Fibroblast of the aortic adventitia (primary cell): ENCODE results near the gene CDC42EP3. TPM values are rescaled to one million over a fixed set of nuclear protein-coding genes. Genes with fewer than 3 reads are reported as not detected.

Source experiments
- DNase-seq: peaks from one replicate; pipeline ENCODE4 v3.0.0-alpha.2; 2010; ENCODE audit warnings: low read depth
- H3K4me3 ChIP-seq: 2 replicates; pipeline ENCODE4 v1.5.1; 2011; ENCODE audit warnings: low read depth, mild to moderate bottlenecking, control low read depth, low read length, moderate library complexity
- total RNA-seq: library from RNA; depleted of rRNA; stranded (reverse); fragments of >200 nt; gene quantifications from 2 replicates; pipeline ENCODE4 v1.2.3, GENCODE V29; 2012; ENCODE audit warnings: low replicate concordance
- TF ChIP-seq, protein P1 (sequence below): IDR thresholded peaks from 2 replicates; pipeline ENCODE4 v1.5.1; 2011; ENCODE audit warnings: mild to moderate bottlenecking, low read length, control low read depth, inconsistent platforms; ENCODE audit not compliant: insufficient read depth

CDC42EP3 gene
- total RNA-seq, 1 donor, result 34.7 TPM

DNA sequence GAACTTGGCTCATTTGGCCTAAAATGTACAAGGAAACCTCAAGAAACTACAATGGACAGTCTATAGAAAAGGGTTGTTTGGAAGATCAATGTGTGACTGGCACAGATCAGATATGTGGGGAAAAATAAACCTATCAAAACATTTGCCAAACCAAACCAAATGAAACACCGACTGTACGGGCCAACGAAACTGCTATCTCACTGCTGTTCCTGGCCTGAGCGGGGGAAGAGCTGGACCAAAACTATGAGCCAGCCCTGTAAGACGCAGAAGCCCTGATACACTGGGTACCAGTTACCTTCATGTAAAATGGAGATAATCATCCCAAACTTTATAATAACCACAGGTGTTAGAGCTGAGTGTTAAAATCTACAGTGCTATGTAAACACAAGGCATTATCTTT lies 11.7 kb downstream of the CDC42EP3 start:
- TF ChIP-seq, protein P1, sequence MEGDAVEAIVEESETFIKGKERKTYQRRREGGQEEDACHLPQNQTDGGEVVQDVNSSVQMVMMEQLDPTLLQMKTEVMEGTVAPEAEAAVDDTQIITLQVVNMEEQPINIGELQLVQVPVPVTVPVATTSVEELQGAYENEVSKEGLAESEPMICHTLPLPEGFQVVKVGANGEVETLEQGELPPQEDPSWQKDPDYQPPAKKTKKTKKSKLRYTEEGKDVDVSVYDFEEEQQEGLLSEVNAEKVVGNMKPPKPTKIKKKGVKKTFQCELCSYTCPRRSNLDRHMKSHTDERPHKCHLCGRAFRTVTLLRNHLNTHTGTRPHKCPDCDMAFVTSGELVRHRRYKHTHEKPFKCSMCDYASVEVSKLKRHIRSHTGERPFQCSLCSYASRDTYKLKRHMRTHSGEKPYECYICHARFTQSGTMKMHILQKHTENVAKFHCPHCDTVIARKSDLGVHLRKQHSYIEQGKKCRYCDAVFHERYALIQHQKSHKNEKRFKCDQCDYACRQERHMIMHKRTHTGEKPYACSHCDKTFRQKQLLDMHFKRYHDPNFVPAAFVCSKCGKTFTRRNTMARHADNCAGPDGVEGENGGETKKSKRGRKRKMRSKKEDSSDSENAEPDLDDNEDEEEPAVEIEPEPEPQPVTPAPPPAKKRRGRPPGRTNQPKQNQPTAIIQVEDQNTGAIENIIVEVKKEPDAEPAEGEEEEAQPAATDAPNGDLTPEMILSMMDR, result no peak
- no peak overlapping the region for H3K4me3 ChIP-seq
- DNase-seq, result no peak

DNA sequence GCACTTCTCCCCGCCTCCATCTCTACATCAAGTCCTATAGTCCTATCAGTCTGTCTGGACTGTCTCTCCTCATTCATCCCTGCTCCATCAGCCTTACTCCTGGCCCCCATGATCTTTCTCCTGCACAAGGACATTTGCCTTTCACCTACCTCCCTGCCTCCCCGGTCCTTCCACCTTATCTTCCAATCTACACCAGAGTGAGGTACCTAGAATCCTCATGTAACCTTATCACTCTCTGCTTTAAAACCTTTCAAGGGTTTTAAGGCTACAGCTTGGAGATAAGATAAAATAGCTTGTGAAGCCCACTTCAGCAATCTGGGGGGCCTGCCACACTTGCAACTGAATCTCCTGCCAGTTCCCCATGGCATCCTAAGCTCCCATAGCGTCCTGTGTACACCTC lies 12.8 kb downstream of the CDC42EP3 start:
- TF ChIP-seq, protein P1, result no peak
- DNase-seq, result no peak
- H3K4me3 ChIP-seq, result no peak overlapping the region

DNA sequence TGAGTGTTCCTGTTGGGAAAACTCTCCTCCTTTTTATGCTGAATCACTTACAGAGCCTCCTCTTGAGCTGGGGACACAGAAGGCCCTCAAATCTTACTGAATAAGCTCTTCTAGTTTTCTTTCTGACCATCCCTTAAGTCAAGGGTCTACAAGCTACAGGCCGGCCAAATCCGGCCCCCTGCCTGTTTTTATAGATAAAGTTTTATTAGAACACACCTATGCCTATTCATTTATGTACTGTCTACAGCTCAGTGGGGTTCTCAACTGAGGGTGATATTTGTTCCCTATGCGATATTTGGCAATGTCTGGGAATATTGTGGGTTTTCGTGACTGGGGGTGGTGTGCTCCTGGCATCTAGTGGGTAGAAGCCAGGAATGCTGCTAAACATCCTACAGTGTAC lies 14.0 kb downstream of the CDC42EP3 start:
- TF ChIP-seq, protein P1, result no peak
- no peak overlapping the region for H3K4me3 ChIP-seq

DNA sequence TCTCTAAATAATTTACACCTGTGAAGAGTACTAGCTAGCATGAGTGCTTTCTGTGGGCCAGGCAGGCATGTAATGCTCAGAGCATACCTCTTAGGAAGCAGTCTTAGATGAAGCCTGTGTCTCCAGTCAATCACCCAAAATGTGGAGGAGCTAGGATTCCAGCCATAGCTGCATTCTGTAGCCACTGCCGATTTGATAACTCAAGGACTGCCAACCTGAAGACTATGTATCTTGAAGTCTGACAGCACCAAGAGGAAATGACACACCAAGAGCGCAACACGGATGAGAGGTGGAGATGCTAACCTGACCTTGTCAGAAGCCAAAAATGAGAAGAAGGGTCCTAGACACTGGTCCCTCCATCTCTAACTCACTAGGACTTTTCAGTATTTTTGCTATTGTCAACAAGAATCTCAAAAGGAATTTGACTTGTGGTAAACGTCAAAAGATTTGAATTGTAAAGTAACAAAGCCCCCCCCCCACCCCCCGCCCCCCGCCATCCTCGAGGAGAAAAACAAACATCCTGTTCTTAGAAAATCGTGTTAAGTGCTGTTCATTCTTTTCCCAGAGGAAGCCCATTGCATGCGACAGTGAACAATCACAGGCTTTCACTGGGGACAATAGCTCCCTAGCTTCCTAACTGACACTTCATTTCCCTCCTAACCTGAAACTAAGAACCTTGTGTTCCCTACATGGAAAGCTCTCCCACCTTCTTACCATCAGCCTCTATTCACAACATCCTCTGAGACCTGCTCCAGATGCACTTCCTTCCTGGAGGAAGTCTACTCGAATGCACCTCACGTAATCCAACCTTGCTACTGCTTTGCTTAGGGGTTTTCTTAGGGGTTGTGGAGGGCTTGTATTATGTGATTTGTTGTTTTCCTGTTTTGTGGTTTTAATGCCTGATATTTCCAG lies 14.7 kb downstream of the CDC42EP3 start:
- TF ChIP-seq, protein P1, result no peak
- no peak for DNase-seq
- H3K4me3 ChIP-seq, result no peak overlapping the region

More for the DNA sequence above, 14.0 kb downstream of the CDC42EP3 start:
- DNase-seq, result no peak

DNA sequence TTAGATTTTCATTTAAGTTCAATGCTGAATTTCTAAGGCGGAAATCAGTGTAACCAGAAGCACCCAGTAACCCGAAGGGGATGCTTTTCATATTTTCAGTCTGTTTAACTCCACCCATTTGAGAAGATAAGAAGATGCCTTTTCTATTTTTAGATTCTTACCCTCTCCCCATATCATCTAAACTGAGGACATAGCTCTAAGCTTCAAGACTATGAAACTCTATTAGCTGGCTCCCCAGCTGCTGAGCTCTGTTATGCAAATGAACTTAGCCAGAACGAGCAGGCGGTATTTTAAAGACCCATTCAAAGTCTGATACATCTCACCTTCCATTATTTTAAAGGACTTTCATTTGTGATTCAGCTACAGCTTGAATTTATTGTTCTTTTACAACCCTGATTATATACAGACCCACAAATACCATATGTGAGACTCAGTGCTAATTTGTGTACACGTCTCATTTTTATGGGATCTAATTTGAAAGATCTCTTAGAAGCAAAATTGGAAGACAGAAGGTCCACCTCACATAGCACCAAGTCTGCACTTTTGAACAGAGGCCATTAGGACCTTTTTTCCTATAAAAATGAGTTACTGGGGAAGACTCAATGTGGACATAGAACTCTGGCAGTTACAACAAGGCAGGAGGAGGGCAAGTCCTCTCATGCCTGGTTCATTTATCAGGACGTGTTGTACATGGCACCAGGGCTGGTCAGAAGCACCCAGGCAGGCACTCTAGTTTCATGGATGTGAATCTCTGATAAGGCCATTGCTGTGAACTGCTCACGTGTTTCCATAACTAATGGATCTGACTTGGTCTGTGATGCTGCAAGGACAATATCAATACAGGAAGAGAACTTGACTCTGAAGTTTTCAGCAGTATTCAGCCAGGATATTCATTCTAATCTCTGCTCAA lies 16.3 kb downstream of the CDC42EP3 start:
- no peak overlapping the region for H3K4me3 ChIP-seq
- TF ChIP-seq, protein P1, result no peak
- peak; percentile 62 for DNase-seq

DNA sequence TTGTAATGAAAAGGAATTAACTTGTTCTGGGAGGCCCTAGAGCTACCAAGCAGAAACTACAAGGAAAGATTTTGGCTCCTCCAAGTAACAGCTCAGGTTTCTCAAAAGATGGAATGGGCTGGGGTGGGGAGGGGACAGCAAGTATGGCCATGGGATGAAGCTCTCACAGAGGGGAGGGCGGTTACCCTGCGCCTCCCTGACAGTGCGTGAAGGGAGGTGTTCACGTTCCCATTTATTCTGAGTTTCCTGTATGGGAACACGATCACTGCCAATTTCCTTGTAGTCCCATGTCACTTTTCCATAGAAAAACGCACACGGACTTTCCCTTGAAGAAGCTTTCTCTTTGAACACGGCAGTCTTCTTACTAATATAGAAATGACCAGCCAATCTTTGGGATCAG lies 17.0 kb downstream of the CDC42EP3 start:
- H3K4me3 ChIP-seq, result no peak overlapping the region
- DNase-seq, result no peak
- TF ChIP-seq, protein P1, result no peak
